Heart right ventricle (tissue), 16 donors: ENCODE results near the gene NLGN4X. TPM values are rescaled to one million over a fixed set of nuclear protein-coding genes. Genes with fewer than 3 reads are reported as not detected.

Experiments used
- ATAC-seq, 8 donors: fragments of 200-7000 bp; cut with Tn5 transposase; one replicate each; pipeline ENCODE4 v1.9.1; 2020; ENCODE audit warnings: mild to moderate bottlenecking in 8 of 8, moderate library complexity in 8 of 8, moderate number of reproducible peaks in 1 of 8
- DNase-seq, 2 donors: peaks; one replicate each; pipeline ENCODE4 v3.0.0-alpha.2; 2020
- H3K27ac ChIP-seq, 10 donors: fragments of 200-600 bp; sonication (generic) in 2 of 10; one replicate each; pipeline versions ENCODE4 v1.5.0 to v1.8.0; 2020 to 2022; ENCODE audit warnings: mild to moderate bottlenecking in 3 of 10
- H3K27me3 ChIP-seq, 7 donors: fragments of 200-600 bp; one replicate each; pipeline ENCODE4 v1.8.0; 2021 to 2022; ENCODE audit warnings: mild to moderate bottlenecking in 2 of 7
- H3K36me3 ChIP-seq, 9 donors: fragments of 200-600 bp; sonication (generic) in 1 of 9; one replicate each; pipeline versions ENCODE4 v1.5.0 to v1.8.0; 2020 to 2022; ENCODE audit warnings: mild to moderate bottlenecking in 2 of 9
- H3K4me1 ChIP-seq, 9 donors: fragments of 200-600 bp; sonication (generic) in 1 of 9; one replicate each; pipeline versions ENCODE4 v1.5.0 to v1.8.0; 2020 to 2022; ENCODE audit warnings: mild to moderate bottlenecking in 4 of 9
- H3K4me3 ChIP-seq, 10 donors: fragments of 200-600 bp; sonication (generic) in 2 of 10; one replicate each; pipeline versions ENCODE4 v1.5.0 to v1.8.0; 2020 to 2022; ENCODE audit warnings: mild to moderate bottlenecking in 7 of 10, moderate library complexity in 2 of 10
- H3K9me3 ChIP-seq, 11 donors: fragments of 200-600 bp in 10 of 11; sonication (generic) in 2 of 11; one replicate each; pipeline versions ENCODE4 v1.5.0 to v1.8.0; 2013 to 2022; ENCODE audit warnings: mild to moderate bottlenecking in 2 of 11, control low read depth in 1 of 11, moderate library complexity in 1 of 11
- CTCF ChIP-seq, 9 donors: fragments of 200-600 bp; sonication (generic) in 2 of 9; IDR thresholded peaks; one replicate each; pipeline versions ENCODE4 v1.5.0 to v1.8.0; 2021 to 2022; ENCODE audit warnings: antibody characterized with exemption in 9 of 9, mild to moderate bottlenecking in 5 of 9, moderate library complexity in 1 of 9
- whole genome bisulfite sequencing, 2 donors: extraction: QIAGEN DNeasy Blood & Tissue Kit; methylation state at CpG; one replicate each; pipeline ENCODE4 v1.1.7; 2013; ENCODE audit warnings: inconsistent platforms in 1 of 2; 5-methylcytosine and 5-hydroxymethylcytosine counted together
- intact Hi-C, 10 donors: fragments of 100-400 bp; cut with DNase I; formaldehyde crosslinking; loops; one replicate each; pipeline versions ENCODE4 v1.11.1 to v1.14.2; 2022
- polyA plus RNA-seq, 2 donors: library from polyadenylated mRNA; stranded (reverse); fragments of 200-250 nt; gene quantifications; one replicate each; pipeline ENCODE4 v1.2.3, GENCODE V29; 2013
- total RNA-seq, 10 donors: library from RNA; stranded (reverse); fragmentation: NEBNext Ultra II Directional in 3 of 10; extraction: Animal tissue kit (Norgen Biotek cat#: 25700) in 3 of 10; gene quantifications; one replicate each; pipeline versions ENCODE4 v1.2.1 to v1.2.4, GENCODE V29; 2021 to 2023
- donor health status: Arrhythmogenic right ventricular cardiomyopathy.
- donor health status: ischemic (EF 13 %, LVEDD 7.1; RV severe dilation, severe dysfunction).
- donor health status: healthy with polysubstance abuse.
- donor health status: DM: no; HTN: yes; CAD: no.
- donor health status: DM: no; HTN: no; CAD: no.
- donor health status: ischemic (EF 25% LVEDD 6.9; RV normal size, moderate dysfunction).
- donor health status: ischemic (EF 25% LVEDD 5.7; RV mildly dilated, moderate dysfunction).
- donor health status: healthy.
- donor health status: DM: yes; HTN: yes; CAD: no.
- donor health status: Ischemic cardiomyopathy.
- donor health status: ischemic (EF 35%, LVEDD 5.7; RV mildly dilated, moderate dysfunction).
- donor health status: nonischemic (EF 11% LVEDD 7.7; RV severe dilation, severe dysfunction).
- donor health status: DM: yes; HTN: yes; CAD: no.
- donor health status: PGD.
- donor health status: ischemic (EF 29% LVEDD 5.4; RV normal size, mild dysfunction).
- donor health status: nonischemic (EF 23%, LVEDD 6.1; RV moderate dilation, normal function).

NLGN4X gene
- total and polyA plus RNA-seq, 12 donors = 0.37 to 4.1 (median 1.6) TPM

GRCh38 chrX:6134255-6134654 is 94.4 kb downstream of the NLGN4X start:
- ATAC-seq (no peak), DNase-seq (no peak)
- Histone ChIP-seq H3K27me3 (no peaks in the 10 kb centered on the region), H3K4me1 (no peaks in the 10 kb centered on the region), H3K27ac (no peak overlapping the region), H3K4me3 (no peak overlapping the region), H3K36me3 (no peaks in the 10 kb centered on the region), H3K9me3 (peaks cover 0 to 8% (median 0%) of the 10 kb centered on the region in 11 donors)
- intact Hi-C loops = no loop called here
- TF ChIP-seq CTCF (IDR thresholded peaks at IDR 0.05) = no peak
- WGBS, 2 donors = 79 to 93% methylated on average over 2 of the region's 2 CpGs

DNA sequence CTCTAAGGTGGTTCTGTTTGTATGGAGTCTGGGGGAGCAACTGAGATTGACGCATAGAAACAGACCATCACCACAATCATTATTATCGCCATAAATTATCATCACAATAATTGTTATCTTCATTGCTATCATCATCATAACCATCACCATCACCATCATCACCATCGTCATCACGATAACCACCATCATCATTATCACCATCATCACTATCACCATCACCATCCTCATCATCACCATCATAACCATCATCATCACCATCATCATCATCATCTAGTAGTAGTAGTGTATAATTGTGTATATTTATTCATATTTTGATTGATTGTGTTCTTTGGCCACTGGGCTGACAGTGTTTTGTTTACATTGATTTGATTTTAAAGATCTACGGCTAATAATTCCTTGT is 95.7 kb downstream of the NLGN4X start:
- Histone ChIP-seq H3K27ac (no peak overlapping the region), H3K4me3 (no peak overlapping the region), H3K27me3 (no peaks in the 10 kb centered on the region), H3K4me1 (no peaks in the 10 kb centered on the region), H3K36me3 (no peaks in the 10 kb centered on the region), H3K9me3 (peaks cover 0 to 8% (median 0%) of the 10 kb centered on the region in 11 donors)
- intact Hi-C loops = no loop called here
- ATAC-seq (no peak), DNase-seq (no peak)
- no peak for TF ChIP-seq CTCF (IDR thresholded peaks at IDR 0.05)
- WGBS, 2 donors = 95 to 96% methylated on average over 5 of the region's 5 CpGs

- Histone ChIP-seq H3K4me1 (no peaks in the 10 kb centered on the region), H3K27ac (no peak overlapping the region), H3K36me3 (no peaks in the 10 kb centered on the region), H3K9me3 (peaks cover 0 to 5% (median 0%) of the 10 kb centered on the region in 11 donors), H3K27me3 (no peaks in the 10 kb centered on the region), H3K4me3 (no peak overlapping the region)
- intact Hi-C loops = no loop called here
- TF ChIP-seq CTCF (IDR thresholded peaks at IDR 0.05) = no peak
- ATAC-seq = no peak
- no peak for DNase-seq
Measured at GRCh38 chrX:6131287-6131686, 97.4 kb downstream of the NLGN4X start.

DNA sequence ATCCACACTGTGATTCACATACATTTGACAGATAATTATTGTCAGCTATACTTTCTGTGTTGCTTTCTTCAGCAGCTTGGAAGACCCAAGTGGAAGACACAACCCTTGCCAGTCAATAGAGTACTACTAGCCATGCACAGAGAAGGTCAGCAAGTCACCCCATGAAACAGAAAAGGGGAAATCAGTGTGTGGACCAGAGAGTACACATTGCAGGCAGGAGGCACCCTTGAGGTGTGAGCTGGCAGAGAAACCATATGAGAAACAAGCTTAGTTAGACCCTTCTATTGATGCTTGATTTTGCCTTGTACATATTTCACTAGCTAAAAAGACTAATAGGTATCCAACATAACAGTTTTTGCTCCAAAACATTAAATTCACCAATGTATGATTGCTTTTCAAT is 99.5 kb downstream of the NLGN4X start:
- intact Hi-C loops = no loop called here
- Histone ChIP-seq H3K27me3 (no peaks in the 10 kb centered on the region), H3K4me3 (no peak overlapping the region), H3K27ac (no peak overlapping the region), H3K36me3 (no peaks in the 10 kb centered on the region), H3K4me1 (no peaks in the 10 kb centered on the region), H3K9me3 (peaks cover 0 to 5% (median 0%) of the 10 kb centered on the region in 11 donors)
- DNase-seq = no peak
- TF ChIP-seq CTCF (IDR thresholded peaks at IDR 0.05) = no peak
- ATAC-seq = no peak

- no peaks in the 10 kb centered on the region for H3K36me3 ChIP-seq
- H3K4me3 ChIP-seq = no peak overlapping the region
- no peak overlapping the region for H3K27ac ChIP-seq
- H3K9me3 ChIP-seq = no peaks in the 10 kb centered on the region
- TF ChIP-seq CTCF (IDR thresholded peaks at IDR 0.05) = no peak
- H3K27me3 ChIP-seq = no peaks in the 10 kb centered on the region
- WGBS, 2 donors = 45 to 48% methylated on average over 2 of the region's 2 CpGs
- no peak for ATAC-seq
- intact Hi-C loops = no loop called here
- DNase-seq = no peak
- no peaks in the 10 kb centered on the region for H3K4me1 ChIP-seq
Measured at GRCh38 chrX:6120329-6120728, 108.3 kb downstream of the NLGN4X start.
